Measurements from ENCODE around the gene WNT3A.

The WNT3A gene

DNA sequence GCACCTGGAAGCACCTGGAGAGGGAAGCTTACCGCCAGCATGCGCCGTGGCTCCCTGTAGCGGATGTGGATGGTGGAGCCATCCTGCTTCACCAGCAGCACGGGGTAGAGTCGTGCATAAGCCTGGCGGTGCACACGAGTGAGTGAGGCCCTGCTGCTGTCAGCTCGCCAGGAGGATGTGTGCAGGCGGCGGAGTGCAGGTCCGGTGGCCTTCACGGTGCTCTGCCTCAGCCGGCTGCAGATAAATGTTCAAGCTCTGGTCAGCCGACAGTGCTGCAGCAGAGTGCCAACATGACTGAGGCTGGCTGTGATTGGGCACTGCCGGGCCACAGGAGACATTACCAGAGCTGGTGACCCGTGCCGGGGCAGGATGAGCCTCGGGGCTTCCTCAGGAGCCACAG is 100.8 kb downstream of the WNT3A start:
- H3K27me3 ChIP-seq (ENCODE audit: control insufficient read depth, insufficient read depth, low read length) = peaks cover 8% of the 10 kb centered on the region
- H3K36me3 ChIP-seq (ENCODE audit: control insufficient read depth, low read depth, low read length) = peaks cover 19% of the 10 kb centered on the region
- no peaks in the 10 kb centered on the region for H3K4me1 ChIP-seq (ENCODE audit: control insufficient read depth, low read depth, low read length)
- no peaks in the 10 kb centered on the region for H3K9me3 ChIP-seq (ENCODE audit: control insufficient read depth, low read depth, low read length)
- no peak overlapping the region for H3K9ac ChIP-seq (ENCODE audit: low read length)
- no peak overlapping the region for H3K27ac ChIP-seq (ENCODE audit: low read length)
- no peak overlapping the region for H3K4me3 ChIP-seq (ENCODE audit: low read length)

DNA sequence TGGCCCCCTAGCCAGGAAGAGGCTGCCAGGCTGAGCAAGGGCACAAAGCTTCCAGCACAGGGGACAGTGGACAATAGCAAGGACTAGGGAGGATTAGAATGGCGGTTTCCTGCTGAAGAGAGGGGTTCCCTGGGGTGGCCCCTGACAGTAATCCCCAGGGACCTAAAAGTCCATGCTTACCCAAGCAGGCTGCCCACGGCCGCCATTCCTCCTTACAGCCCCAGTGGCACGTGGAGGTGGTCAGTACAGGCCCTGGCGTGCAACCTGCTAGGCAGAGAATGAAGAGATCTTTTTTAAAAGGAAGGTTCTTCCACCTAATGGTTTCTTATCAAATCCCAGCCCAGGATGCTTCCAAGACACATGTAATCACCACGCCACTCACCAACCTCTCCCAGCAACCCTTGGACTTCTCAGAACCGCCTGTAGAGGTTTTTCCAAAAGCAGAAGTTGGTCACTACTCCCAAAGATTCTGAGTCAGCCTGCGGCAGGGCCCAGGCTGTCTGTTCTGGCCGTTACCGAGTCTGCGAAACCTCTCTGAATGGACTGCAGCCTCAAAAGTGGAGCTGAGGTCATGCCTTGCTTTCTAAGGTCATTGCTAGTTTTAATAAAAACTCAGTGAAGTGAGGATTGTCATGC is 101.4 kb downstream of the WNT3A start:
- Histone ChIP-seq H3K36me3 (ENCODE audit: control insufficient read depth, low read depth, low read length) (peaks cover 19% of the 10 kb centered on the region), H3K9ac (ENCODE audit: low read length) (peak overlapping the region; percentile 85), H3K27ac (ENCODE audit: low read length) (no peak overlapping the region), H3K4me1 (ENCODE audit: control insufficient read depth, low read depth, low read length) (no peaks in the 10 kb centered on the region), H3K9me3 (ENCODE audit: control insufficient read depth, low read depth, low read length) (no peaks in the 10 kb centered on the region), H3K4me3 (ENCODE audit: low read length) (peak overlapping the region; percentile 85), H3K27me3 (ENCODE audit: control insufficient read depth, insufficient read depth, low read length) (peaks cover 8% of the 10 kb centered on the region)

DNA sequence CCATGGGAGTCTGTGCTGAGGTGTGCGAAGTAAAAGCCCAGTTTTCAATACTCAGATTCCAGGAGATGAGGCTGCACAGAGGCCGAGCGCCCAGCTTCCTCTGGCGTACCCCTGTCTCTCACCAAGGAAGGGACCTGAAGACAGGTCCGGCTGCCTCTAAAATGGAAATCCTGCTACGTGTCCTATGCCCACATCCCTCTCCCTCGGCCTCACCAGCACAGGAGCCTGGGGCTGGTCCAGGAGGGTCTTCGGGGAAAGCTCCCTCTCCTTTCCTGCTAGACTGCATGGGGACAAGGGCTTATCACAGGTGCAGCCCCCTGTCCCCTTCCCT is 101.9 kb downstream of the WNT3A start:
- Histone ChIP-seq H3K9ac (ENCODE audit: low read length) (peak overlapping the region; percentile 85), H3K36me3 (ENCODE audit: control insufficient read depth, low read depth, low read length) (peaks cover 19% of the 10 kb centered on the region), H3K27ac (ENCODE audit: low read length) (peak overlapping the region; percentile 42), H3K9me3 (ENCODE audit: control insufficient read depth, low read depth, low read length) (no peaks in the 10 kb centered on the region), H3K27me3 (ENCODE audit: control insufficient read depth, insufficient read depth, low read length) (peaks cover 8% of the 10 kb centered on the region), H3K4me1 (ENCODE audit: control insufficient read depth, low read depth, low read length) (no peaks in the 10 kb centered on the region), H3K4me3 (ENCODE audit: low read length) (peak overlapping the region; percentile 85)

DNA sequence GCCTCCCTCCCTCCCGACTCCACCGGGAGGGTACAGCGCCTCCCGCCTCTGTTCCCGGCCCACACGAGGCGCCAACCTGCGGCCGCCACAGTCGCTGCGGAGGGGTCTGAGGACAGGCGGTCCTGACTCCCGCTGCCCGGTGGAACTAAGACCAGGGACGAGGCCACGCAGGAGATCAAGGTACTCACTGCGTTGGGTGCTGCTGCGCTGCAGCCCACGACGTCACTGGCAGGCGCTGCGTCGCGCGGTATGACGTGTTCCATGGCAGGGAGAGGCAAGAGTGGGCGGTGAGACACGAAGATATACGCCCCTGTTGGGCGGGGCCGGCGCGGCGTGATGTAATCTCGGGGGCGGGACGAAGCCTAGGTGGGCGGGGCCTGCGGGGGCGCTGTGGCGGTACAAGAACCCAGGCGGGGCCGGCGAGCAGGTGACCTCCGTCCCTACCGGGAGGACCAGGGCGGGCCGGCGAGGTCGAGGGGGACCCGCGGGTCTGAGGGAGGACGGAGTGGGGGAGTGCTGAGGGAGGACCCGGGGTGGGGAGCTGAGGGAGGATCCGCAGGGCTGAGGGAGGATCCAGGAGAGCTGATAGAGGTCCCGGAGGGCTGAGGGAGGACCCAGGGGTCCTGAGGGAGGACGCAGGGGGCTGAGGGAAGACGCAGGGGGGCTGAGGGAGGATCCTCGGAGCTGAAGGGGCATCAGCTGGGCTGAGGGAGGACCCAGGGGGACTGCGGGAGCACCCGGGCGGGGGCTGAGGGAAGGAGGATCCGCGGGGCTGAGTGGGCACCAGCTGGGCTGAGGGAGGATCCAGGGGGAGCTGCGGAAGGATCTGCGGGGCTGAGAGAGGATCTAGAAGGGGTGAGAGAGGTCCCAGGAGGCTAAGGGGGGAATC is 102.5 kb downstream of the WNT3A start, which contains the start of gene MRPL55:
Gene MRPL55, minus strand, starts transcription at position 227 of the 889 bp plus-strand sequence. CDS start 1,039 bp downstream, outside the sequence.
- Histone ChIP-seq H3K36me3 (ENCODE audit: control insufficient read depth, low read depth, low read length) (peaks cover 19% of the 10 kb centered on the region), H3K4me3 (ENCODE audit: low read length) (peak within 1 kb of the TSS; percentile 85), H3K9me3 (ENCODE audit: control insufficient read depth, low read depth, low read length) (no peaks in the 10 kb centered on the region), H3K4me1 (ENCODE audit: control insufficient read depth, low read depth, low read length) (no peaks in the 10 kb centered on the region), H3K27ac (ENCODE audit: low read length) (peak within 1 kb of the TSS; percentile 42), H3K9ac (ENCODE audit: low read length) (peak within 1 kb of the TSS; percentile 85), H3K27me3 (ENCODE audit: control insufficient read depth, insufficient read depth, low read length) (peaks cover 8% of the 10 kb centered on the region)

DNA sequence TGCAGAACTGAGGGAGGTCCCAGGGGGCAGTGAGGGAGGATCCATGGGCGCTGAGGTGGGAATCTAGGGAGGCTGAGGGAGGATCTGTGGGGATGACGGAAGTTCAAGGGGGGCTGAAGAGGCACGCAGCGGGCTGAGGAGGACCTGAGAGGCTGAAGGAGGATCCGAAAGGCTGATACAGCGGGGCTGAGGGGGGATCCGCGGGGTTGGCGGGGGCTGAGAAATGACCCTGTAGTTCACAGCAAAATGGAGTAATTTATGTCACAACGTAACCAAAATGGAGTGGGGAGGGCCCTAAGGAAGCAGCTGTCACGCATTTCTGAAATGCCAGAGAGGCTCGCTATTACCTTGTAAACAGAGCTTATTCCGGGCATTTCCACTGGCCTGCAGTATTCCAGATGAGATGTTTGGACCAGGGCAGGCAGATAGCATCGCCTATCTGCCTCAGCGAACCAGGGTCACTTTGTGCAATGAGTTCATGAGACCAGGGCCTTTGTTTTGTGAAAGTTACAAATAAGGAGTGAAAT is 103.2 kb downstream of the WNT3A start:
- Histone ChIP-seq H3K4me3 (ENCODE audit: low read length) (peak overlapping the region; percentile 85), H3K9me3 (ENCODE audit: control insufficient read depth, low read depth, low read length) (no peaks in the 10 kb centered on the region), H3K27ac (ENCODE audit: low read length) (no peak overlapping the region), H3K27me3 (ENCODE audit: control insufficient read depth, insufficient read depth, low read length) (peaks cover 8% of the 10 kb centered on the region), H3K9ac (ENCODE audit: low read length) (peak overlapping the region; percentile 56), H3K36me3 (ENCODE audit: control insufficient read depth, low read depth, low read length) (peaks cover 19% of the 10 kb centered on the region), H3K4me1 (ENCODE audit: control insufficient read depth, low read depth, low read length) (no peaks in the 10 kb centered on the region)

DNA sequence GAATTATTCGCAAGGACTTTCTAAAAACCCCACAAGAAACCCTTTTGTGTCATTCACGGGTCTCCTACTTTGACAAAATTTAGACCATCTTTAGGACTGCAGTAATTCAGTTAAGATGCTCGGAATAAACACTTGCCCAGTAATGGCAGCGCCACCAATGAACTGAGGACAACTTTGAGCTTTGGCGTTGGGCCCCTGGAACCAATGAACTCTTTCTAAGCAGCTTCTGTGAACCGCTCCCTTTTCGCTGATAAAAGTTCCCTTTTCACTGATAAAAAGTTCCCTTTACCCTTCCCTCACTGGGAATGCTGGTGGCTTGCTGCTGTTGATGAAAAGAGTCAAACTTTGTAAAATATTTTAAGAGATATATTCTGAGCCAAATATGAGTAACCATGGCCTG is 103.8 kb downstream of the WNT3A start:
- H3K27me3 ChIP-seq (ENCODE audit: control insufficient read depth, insufficient read depth, low read length) = peaks cover 8% of the 10 kb centered on the region
- H3K4me3 ChIP-seq (ENCODE audit: low read length) = no peak overlapping the region
- H3K4me1 ChIP-seq (ENCODE audit: control insufficient read depth, low read depth, low read length) = no peaks in the 10 kb centered on the region
- H3K36me3 ChIP-seq (ENCODE audit: control insufficient read depth, low read depth, low read length) = peaks cover 19% of the 10 kb centered on the region
- no peaks in the 10 kb centered on the region for H3K9me3 ChIP-seq (ENCODE audit: control insufficient read depth, low read depth, low read length)
- H3K9ac ChIP-seq (ENCODE audit: low read length) = no peak overlapping the region
- no peak overlapping the region for H3K27ac ChIP-seq (ENCODE audit: low read length)

All from iPS-18a (cell line).